NCI-H1092 treated with DMSO at 0.1 percent for 48 hours (cell line): ENCODE measurements around the gene PRXL2B.

Experiments used
- DNase-seq: peaks from one replicate; lab custom pipeline; 2025; lab: John Stamatoyannopoulos, UW

Gene PRXL2B

GRCh38 chr1:2585318-2586092, 1.1 kb upstream of the PRXL2B start:
- DNase-seq, result peak; percentile 26

- peak; percentile 30 for DNase-seq
Observed at GRCh38 chr1:2587071-2587859, 688 bp downstream of the PRXL2B start.

DNA sequence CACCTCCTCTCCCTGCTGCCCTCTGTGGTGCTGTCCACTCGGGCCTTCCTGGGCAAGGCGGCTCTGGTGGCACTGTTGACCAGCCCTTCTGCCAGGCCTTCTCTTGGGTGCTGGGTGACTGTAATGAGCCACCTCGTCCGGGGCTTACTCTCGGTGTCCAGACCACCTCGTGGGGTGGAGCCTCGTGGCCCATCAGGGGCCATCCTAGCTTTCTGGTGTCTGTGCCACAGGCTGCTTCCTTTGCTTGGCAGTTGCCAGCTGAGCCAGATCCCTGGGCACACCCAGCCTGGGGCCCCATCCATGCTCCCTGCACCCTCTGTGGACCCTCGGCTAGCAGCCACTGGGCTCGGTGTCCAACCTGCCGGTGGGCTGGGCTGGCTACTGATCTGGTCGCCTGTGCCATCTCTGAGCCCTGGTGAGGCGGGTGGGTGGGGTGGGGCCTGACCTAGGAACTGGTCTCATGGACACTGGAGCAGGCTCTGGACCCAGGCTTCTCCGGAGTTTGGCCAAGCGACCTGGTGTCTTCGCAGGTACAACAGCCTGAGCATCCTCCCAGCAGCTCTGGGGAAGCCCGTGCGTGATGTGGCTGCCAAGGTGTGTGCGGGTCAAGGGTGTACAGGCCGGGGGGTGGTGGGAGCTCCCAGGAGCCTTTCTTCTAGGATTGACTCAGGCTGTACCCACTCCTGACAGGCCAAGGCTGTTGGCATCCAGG, 1.4 kb downstream of the PRXL2B start:
- no peak for DNase-seq

- DNase-seq, result no peak
Observed at GRCh38 chr1:2588661-2589430, 2.3 kb downstream of the PRXL2B start.

GRCh38 chr1:2589431-2590232, 3.1 kb downstream of the PRXL2B start:
- no peak for DNase-seq

GRCh38 chr1:2590233-2591141, 3.9 kb downstream of the PRXL2B start:
- no peak for DNase-seq

GRCh38 chr1:2591233-2591580, 4.6 kb downstream of the PRXL2B start:
- DNase-seq, result no peak

- no peak for DNase-seq
Observed at GRCh38 chr1:2591581-2592261, 5.1 kb downstream of the PRXL2B start.

DNA sequence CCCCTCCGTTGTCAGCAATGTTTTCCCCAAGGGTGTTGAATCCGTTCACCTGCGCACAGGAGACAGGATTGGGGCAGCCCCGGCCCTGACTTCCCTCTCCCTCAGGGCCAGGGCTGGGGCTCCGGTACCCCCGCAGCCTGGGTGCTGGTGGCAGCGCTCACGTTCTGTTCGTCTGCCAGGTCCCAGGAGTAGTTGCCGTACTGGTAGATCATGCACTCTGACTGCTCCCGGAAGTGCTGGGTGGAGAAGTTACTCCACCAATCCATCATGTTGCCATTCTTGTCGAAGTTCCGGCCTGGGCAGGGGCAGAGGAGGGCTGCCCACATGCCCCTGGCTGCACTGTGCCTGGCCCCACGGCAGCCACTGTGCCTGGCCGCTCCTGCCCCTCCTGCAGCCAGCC, 6.1 kb downstream of the PRXL2B start:
- DNase-seq, result no peak

DNA sequence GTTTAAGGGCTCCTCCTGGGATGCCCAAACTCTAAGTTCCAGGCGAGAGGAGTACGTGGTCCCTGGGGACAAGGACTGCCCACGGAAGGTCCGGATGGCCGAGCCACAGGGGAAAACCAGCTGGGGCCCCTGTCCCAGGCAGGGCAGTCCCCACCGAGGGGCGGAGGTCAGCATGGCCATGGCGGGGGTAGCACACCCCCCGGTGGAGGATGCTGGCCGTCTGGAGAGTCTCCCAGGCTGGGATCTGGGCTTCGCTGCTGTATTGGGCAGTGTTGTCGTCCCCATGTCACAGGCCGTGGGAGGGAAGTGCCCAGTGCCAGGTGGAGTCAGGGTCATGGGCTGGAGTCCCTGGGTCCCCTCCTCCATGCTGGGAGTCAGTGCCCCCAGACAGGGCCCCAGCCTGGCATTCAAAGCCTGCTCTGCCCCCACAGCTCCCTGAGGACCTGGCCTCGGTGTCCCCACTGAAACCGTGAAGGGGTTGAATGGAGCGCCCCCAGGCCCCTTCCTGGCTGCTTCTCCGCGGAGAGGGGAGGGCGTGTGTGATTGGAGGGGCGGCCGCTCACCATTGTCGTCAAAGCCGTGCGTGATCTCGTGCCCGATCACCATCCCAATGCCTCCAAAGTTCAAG, 6.8 kb downstream of the PRXL2B start:
- no peak for DNase-seq

DNA sequence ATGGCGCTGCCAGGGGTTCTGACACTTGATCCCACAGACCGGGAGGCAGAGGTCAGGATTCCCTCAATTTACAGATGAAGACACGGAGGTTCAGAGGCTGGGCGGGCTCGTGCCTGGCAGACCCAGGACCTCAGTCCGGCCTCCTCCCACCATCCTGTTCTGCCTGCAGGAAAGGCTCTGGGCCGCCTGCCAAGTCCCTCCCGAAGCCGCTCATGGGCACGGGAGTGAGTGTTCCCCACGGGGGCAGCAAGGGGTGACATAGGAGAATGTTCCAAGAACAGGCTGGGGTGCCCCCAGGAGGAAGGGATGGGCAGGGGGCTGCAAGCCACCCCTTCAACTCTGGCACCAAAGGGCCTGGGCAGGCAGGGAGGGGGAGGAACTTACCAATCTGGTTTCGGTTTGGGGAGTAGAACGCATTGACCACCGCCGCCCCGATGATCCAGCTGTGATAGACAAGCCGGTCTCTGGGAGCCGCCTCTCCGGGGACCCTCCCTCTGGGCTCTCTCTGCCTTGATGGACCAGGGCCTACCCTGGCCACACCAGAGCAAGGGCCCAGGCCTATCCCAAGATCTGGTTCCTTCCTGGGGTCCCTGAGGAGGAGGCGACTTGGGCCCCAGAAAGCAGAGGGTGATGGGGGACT, 7.5 kb downstream of the PRXL2B start:
- no peak for DNase-seq

GRCh38 chr1:2594641-2595131, 8.1 kb downstream of the PRXL2B start:
- DNase-seq, result no peak

DNA sequence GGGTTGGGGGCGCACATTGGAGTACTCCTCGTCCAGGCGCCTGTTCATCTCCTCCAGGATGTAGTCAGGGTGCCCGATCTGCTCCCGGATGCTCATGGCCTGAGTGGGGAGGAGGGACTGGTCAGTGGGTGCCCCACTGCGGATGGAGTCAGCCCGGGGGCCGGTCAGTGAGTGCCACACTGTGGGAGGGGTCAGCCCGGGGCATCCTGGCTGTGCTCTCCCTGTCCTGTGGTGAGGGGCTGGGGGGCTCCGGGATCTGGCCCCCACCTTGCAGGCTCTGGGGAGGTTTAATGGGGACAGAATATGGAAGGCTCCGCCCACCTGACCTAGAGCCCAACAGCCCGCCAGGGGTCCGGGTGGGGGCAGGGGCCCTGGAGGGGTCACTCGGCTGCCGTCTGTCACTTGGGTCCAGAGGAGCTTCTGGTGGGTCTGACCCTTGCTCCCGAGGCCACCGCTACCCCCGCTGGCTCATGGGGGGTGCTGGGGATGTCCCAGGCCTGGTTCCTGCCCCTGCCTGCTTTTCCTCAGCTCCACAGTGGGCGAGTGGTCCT, 8.8 kb downstream of the PRXL2B start:
- DNase-seq, result no peak

DNA sequence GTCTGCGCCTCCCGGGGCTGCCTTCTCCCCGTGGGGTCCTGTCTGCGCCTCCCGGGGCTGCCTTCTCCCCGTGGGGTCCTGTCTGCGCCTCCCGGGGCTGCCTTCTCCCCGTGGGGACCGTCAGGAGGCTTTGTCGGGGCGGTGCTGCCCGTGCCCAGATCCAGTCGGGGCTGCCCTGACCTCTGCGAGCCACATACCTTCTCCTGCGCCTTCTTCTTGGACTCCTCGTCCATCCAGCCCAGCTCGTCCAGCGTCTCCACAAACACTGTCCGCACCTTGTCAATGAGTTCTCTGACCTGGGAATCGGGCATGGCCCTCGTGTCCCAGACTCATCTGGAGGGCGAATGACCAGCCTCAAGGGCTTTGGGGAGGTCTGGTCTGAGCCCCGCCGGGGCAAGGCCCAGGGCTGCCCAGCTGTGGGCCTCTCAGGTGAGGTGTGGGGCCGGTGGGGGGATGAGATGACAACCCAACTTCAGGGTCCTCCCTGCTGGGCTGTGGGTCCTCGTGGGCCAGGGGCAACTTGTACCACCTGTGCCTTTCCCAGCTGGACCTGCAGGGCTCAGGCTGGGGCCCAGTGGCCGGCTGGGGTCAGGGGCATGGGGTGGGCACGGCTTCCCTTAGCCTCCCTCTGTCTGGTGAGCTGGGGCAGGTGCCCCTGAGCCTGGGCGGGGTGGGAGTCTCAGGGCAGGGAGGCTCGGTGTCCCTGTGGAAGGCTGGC, 9.4 kb downstream of the PRXL2B start:
- no peak for DNase-seq

DNA sequence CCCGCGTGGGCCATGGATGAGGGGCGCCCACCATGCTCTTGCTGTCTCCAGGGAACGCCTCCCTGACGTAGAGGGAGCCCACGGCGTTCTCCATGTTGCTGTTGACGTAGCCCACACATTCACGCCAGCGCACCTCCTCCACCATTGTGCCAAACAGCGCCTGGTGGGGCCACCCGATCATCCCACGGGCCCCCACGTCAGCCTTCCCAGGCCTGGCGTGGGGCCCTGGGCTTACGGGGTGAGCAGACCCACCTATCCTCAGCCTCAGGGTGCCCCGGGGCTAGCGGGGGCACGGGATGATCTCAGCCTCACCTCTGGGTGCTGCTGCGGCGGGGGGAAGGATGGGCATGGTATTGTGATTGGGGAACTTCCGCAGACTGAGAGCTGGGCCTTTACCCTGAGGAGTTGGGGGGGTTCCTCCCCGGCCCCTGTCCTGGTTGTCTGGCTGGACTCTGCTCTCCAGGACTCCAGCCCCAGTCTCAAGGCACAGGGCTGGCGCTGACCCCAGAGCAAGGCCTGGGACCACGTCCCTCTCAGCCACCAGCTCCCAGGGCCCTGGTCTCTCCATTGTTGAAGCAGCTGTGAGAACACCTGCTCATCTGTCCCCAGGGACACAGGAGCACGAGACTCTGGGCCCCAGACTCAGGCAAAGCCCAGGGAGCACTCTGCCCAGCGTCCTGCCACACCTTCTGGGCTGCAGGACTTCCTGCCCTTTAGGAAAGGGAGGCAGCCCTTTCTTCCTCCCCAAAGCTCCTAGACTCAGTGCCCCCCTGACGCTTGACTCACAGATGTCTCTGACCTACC, 10.2 kb downstream of the PRXL2B start:
- DNase-seq, result peak; percentile 2

- DNase-seq, result no peak
Observed at GRCh38 chr1:2597441-2598328, 11.1 kb downstream of the PRXL2B start.
